Activated naive CD8-positive, alpha-beta T cell (primary cell): Measurements from ENCODE around the gene FOXP4.

Experiments
- H3K27ac Mint-ChIP-seq: one replicate; pipeline ENCODE4 v1.8.0; 2021; ENCODE audit warnings: mixed read lengths
- H3K27me3 Mint-ChIP-seq: one replicate; pipeline ENCODE4 v1.8.0; 2021; ENCODE audit warnings: mixed read lengths
- H3K36me3 Mint-ChIP-seq: one replicate; pipeline ENCODE4 v1.8.0; 2021; ENCODE audit warnings: mixed read lengths
- H3K4me1 Mint-ChIP-seq: one replicate; pipeline ENCODE4 v1.8.0; 2021; ENCODE audit warnings: low read depth, mixed read lengths
- H3K4me3 Mint-ChIP-seq: one replicate; pipeline ENCODE4 v1.8.0; 2021; ENCODE audit warnings: mild to moderate bottlenecking, mixed read lengths
- H3K9me3 Mint-ChIP-seq: one replicate; pipeline ENCODE4 v1.8.0; 2021; ENCODE audit warnings: low read depth, mixed read lengths

The FOXP4 gene

GRCh38 chr6:41577356-41578216 is 31.4 kb downstream of the FOXP4 start:
- Mint-ChIP-seq H3K4me3 (no peak overlapping the region), H3K27me3 (no peaks in the 10 kb centered on the region), H3K4me1 (no peaks in the 10 kb centered on the region), H3K9me3 (no peaks in the 10 kb centered on the region), H3K27ac (no peak overlapping the region), H3K36me3 (peaks cover 2% of the 10 kb centered on the region)

- no peak overlapping the region for H3K27ac Mint-ChIP-seq
- peaks cover 2% of the 10 kb centered on the region for H3K36me3 Mint-ChIP-seq
- H3K9me3 Mint-ChIP-seq = no peaks in the 10 kb centered on the region
- no peaks in the 10 kb centered on the region for H3K27me3 Mint-ChIP-seq
- H3K4me1 Mint-ChIP-seq = no peaks in the 10 kb centered on the region
- H3K4me3 Mint-ChIP-seq = no peak overlapping the region
These were observed 32.3 kb downstream of the FOXP4 start for GRCh38 chr6:41578217-41579087.

GRCh38 chr6:41579088-41579610 is 33.0 kb downstream of the FOXP4 start:
- no peak overlapping the region for H3K4me3 Mint-ChIP-seq

GRCh38 chr6:41580690-41581089 is 34.5 kb downstream of the FOXP4 start:
- no peak overlapping the region for H3K27ac Mint-ChIP-seq
- H3K4me3 Mint-ChIP-seq = no peak overlapping the region
- peaks cover 2% of the 10 kb centered on the region for H3K36me3 Mint-ChIP-seq
- H3K27me3 Mint-ChIP-seq = no peaks in the 10 kb centered on the region
- peaks cover 2% of the 10 kb centered on the region for H3K4me1 Mint-ChIP-seq
- H3K9me3 Mint-ChIP-seq = no peaks in the 10 kb centered on the region

More at GRCh38 chr6:41579088-41579610, 33.0 kb downstream of the FOXP4 start:
- H3K9me3 Mint-ChIP-seq = no peaks in the 10 kb centered on the region
- no peaks in the 10 kb centered on the region for H3K4me1 Mint-ChIP-seq
- H3K36me3 Mint-ChIP-seq = peaks cover 2% of the 10 kb centered on the region
- H3K27me3 Mint-ChIP-seq = no peaks in the 10 kb centered on the region
- H3K27ac Mint-ChIP-seq = no peak overlapping the region

GRCh38 chr6:41581381-41581991 is 35.3 kb downstream of the FOXP4 start:
- H3K9me3 Mint-ChIP-seq = no peaks in the 10 kb centered on the region
- no peaks in the 10 kb centered on the region for H3K36me3 Mint-ChIP-seq
- H3K4me1 Mint-ChIP-seq = peaks cover 3% of the 10 kb centered on the region
- no peak overlapping the region for H3K4me3 Mint-ChIP-seq
- H3K27me3 Mint-ChIP-seq = no peaks in the 10 kb centered on the region
- no peak overlapping the region for H3K27ac Mint-ChIP-seq

- H3K27ac Mint-ChIP-seq = no peak overlapping the region
- no peaks in the 10 kb centered on the region for H3K27me3 Mint-ChIP-seq
- H3K36me3 Mint-ChIP-seq = no peaks in the 10 kb centered on the region
- no peak overlapping the region for H3K4me3 Mint-ChIP-seq
- no peaks in the 10 kb centered on the region for H3K9me3 Mint-ChIP-seq
- H3K4me1 Mint-ChIP-seq = peaks cover 3% of the 10 kb centered on the region
These were observed 36.4 kb downstream of the FOXP4 start for GRCh38 chr6:41582540-41582939.

- Mint-ChIP-seq H3K9me3 (no peaks in the 10 kb centered on the region), H3K27me3 (no peaks in the 10 kb centered on the region), H3K4me1 (peaks cover 3% of the 10 kb centered on the region), H3K36me3 (no peaks in the 10 kb centered on the region), H3K27ac (no peak overlapping the region), H3K4me3 (no peak overlapping the region)
These were observed 37.4 kb downstream of the FOXP4 start for GRCh38 chr6:41583565-41583964.

- Mint-ChIP-seq H3K27me3 (no peaks in the 10 kb centered on the region), H3K9me3 (no peaks in the 10 kb centered on the region), H3K4me3 (no peak overlapping the region), H3K36me3 (no peaks in the 10 kb centered on the region), H3K27ac (no peak overlapping the region), H3K4me1 (peaks cover 3% of the 10 kb centered on the region)
These were observed 38.0 kb downstream of the FOXP4 start for GRCh38 chr6:41584205-41584604.

GRCh38 chr6:41584668-41585205 is 38.6 kb downstream of the FOXP4 start:
- Mint-ChIP-seq H3K4me1 (peaks cover 3% of the 10 kb centered on the region), H3K36me3 (no peaks in the 10 kb centered on the region), H3K27ac (no peak overlapping the region), H3K9me3 (no peaks in the 10 kb centered on the region), H3K4me3 (no peak overlapping the region), H3K27me3 (no peaks in the 10 kb centered on the region)

- H3K27me3 Mint-ChIP-seq = no peaks in the 10 kb centered on the region
- H3K4me1 Mint-ChIP-seq = peaks cover 3% of the 10 kb centered on the region
- H3K27ac Mint-ChIP-seq = no peak overlapping the region
- H3K4me3 Mint-ChIP-seq = no peak overlapping the region
- no peaks in the 10 kb centered on the region for H3K9me3 Mint-ChIP-seq
- peaks cover 2% of the 10 kb centered on the region for H3K36me3 Mint-ChIP-seq
These were observed 39.4 kb downstream of the FOXP4 start for GRCh38 chr6:41585605-41586004.

GRCh38 chr6:41586252-41587007 is 40.2 kb downstream of the FOXP4 start:
- H3K27ac Mint-ChIP-seq = no peak overlapping the region
- H3K36me3 Mint-ChIP-seq = peaks cover 4% of the 10 kb centered on the region
- H3K4me1 Mint-ChIP-seq = peaks cover 3% of the 10 kb centered on the region
- H3K27me3 Mint-ChIP-seq = no peaks in the 10 kb centered on the region
- no peak overlapping the region for H3K4me3 Mint-ChIP-seq
- no peaks in the 10 kb centered on the region for H3K9me3 Mint-ChIP-seq

- no peak overlapping the region for H3K4me3 Mint-ChIP-seq
- no peak overlapping the region for H3K27ac Mint-ChIP-seq
- no peaks in the 10 kb centered on the region for H3K9me3 Mint-ChIP-seq
- H3K27me3 Mint-ChIP-seq = no peaks in the 10 kb centered on the region
- peaks cover 4% of the 10 kb centered on the region for H3K36me3 Mint-ChIP-seq
- peaks cover 6% of the 10 kb centered on the region for H3K4me1 Mint-ChIP-seq
These were observed 41.1 kb downstream of the FOXP4 start for GRCh38 chr6:41587131-41587879.

- no peak overlapping the region for H3K27ac Mint-ChIP-seq
- H3K4me3 Mint-ChIP-seq = no peak overlapping the region
- peaks cover 4% of the 10 kb centered on the region for H3K36me3 Mint-ChIP-seq
- no peaks in the 10 kb centered on the region for H3K27me3 Mint-ChIP-seq
- no peaks in the 10 kb centered on the region for H3K9me3 Mint-ChIP-seq
- H3K4me1 Mint-ChIP-seq = peaks cover 6% of the 10 kb centered on the region
These were observed 41.9 kb downstream of the FOXP4 start for GRCh38 chr6:41588111-41588510.
